CD4-positive, alpha-beta memory T cell (primary cell): ENCODE measurements around the gene CRYBA2. TPM values are rescaled to one million over a fixed set of nuclear protein-coding genes. Genes with fewer than 3 reads are reported as not detected.

Experiments used
- CTCF ChIA-PET: fragments of 350-600 bp; sonication (Branson Sonifier 250); formaldehyde crosslinking; loops from one replicate; lab custom pipeline; 2021; ENCODE audit warnings: inconsistent platforms; ENCODE audit not compliant: partially characterized antibody; lab: Charles Lee
- POLR2A ChIA-PET: fragments of 350-600 bp; sonication (Branson Sonifier 250); formaldehyde crosslinking; loops from one replicate; lab custom pipeline; 2021; ENCODE audit not compliant: partially characterized antibody; lab: Charles Lee
- DNase-seq, 5 donors: peaks; one replicate each; pipeline versions ENCODE4 v3.0.0 to v3.0.0-alpha.2; 2020 to 2022; ENCODE audit warnings: mixed read lengths in 1 of 5
- H3K27ac ChIP-seq: one replicate; pipeline ENCODE4 v1.7.0; 2013; ENCODE audit warnings: low read depth, low read length
- H3K27me3 ChIP-seq: 2 replicates; pipeline ENCODE4 v1.7.0; 2013; ENCODE audit warnings: mild to moderate bottlenecking, low read length, moderate library complexity; ENCODE audit not compliant: insufficient read depth
- H3K36me3 ChIP-seq: 2 replicates; pipeline ENCODE4 v1.7.0; 2013; ENCODE audit warnings: mild to moderate bottlenecking, low read length, moderate library complexity; ENCODE audit not compliant: insufficient read depth
- H3K4me1 ChIP-seq: 2 replicates; pipeline ENCODE4 v1.7.0; 2013; ENCODE audit warnings: mild to moderate bottlenecking, low read length, moderate library complexity; ENCODE audit not compliant: insufficient read depth
- H3K4me3 ChIP-seq, 2 donors: one replicate each; pipeline ENCODE4 v1.7.0; 2013; ENCODE audit warnings: low read length in 2 of 2, mild to moderate bottlenecking in 1 of 2
- H3K9me3 ChIP-seq, 2 donors: one replicate each; pipeline ENCODE4 v1.7.0; 2013; ENCODE audit warnings: low read length in 2 of 2, control low read depth in 1 of 2; ENCODE audit not compliant: control insufficient read depth in 1 of 2
- H3K27ac Mint-ChIP-seq, 7 donors: one replicate each; pipeline ENCODE4 v1.8.0; 2020 to 2021; ENCODE audit warnings: mixed read lengths in 7 of 7, mild to moderate bottlenecking in 6 of 7, inconsistent platforms in 3 of 7, moderate library complexity in 3 of 7
- H3K27me3 Mint-ChIP-seq, 2 donors: one replicate each; pipeline ENCODE4 v1.8.0; 2020 to 2021; ENCODE audit warnings: mixed read lengths in 2 of 2
- H3K36me3 Mint-ChIP-seq, 2 donors: one replicate each; pipeline ENCODE4 v1.8.0; 2020 to 2021; ENCODE audit warnings: mixed read lengths in 2 of 2, inconsistent platforms in 1 of 2, mild to moderate bottlenecking in 1 of 2
- H3K4me1 Mint-ChIP-seq, 4 donors: one replicate each; pipeline ENCODE4 v1.8.0; 2020 to 2021; ENCODE audit warnings: mixed read lengths in 4 of 4, mild to moderate bottlenecking in 1 of 4
- H3K4me3 Mint-ChIP-seq, 8 donors: one replicate each; pipeline ENCODE4 v1.8.0; 2020 to 2021; ENCODE audit warnings: mixed read lengths in 8 of 8, mild to moderate bottlenecking in 7 of 8, moderate library complexity in 6 of 8, inconsistent platforms in 3 of 8
- H3K9me3 Mint-ChIP-seq, 8 donors: one replicate each; pipeline ENCODE4 v1.8.0; 2020 to 2021; ENCODE audit warnings: mixed read lengths in 8 of 8, mild to moderate bottlenecking in 5 of 8, inconsistent platforms in 3 of 8, moderate library complexity in 1 of 8
- intact Hi-C: fragments of 100-400 bp; cut with micrococcal nuclease; formaldehyde crosslinking; loops from one replicate; pipeline ENCODE4 v1.15.1; 2023
- polyA plus RNA-seq, 2 donors: library from polyadenylated mRNA; unstranded; fragments of 300-500 nt; fragmentation: Illumina TruSeq; gene quantifications; one replicate each; pipeline ENCODE4 v1.2.3, GENCODE V29; 2021
- total RNA-seq, 2 experiments: library from RNA; stranded (reverse); gene quantifications; one replicate each; pipeline ENCODE4 v1.2.3, GENCODE V29; 2021

CRYBA2 gene
- total and polyA plus RNA-seq, 4 experiments from 2014 or later: not detected

GRCh38 chr2:218992703-218993344 lies 398 bp downstream of the CRYBA2 start:
- peak overlapping the region in 5 of 8 donors; percentile 9 to 54 (median 25) for H3K4me3 Mint-ChIP-seq
- CTCF ChIA-PET: interaction anchor here (3.0 kb wide), 1 partner anchor 12 kb away, joined by 13 read pairs; no protein-coding TSS in a partner anchor
- POLR2A ChIA-PET: interaction anchor here (0.7 kb wide), 1 partner anchor 11 kb away, joined by 4 read pairs; no protein-coding TSS in a partner anchor

GRCh38 chr2:218992196-218992595 lies 1.0 kb downstream of the CRYBA2 start:
- intact Hi-C loops: no loop called here

More at GRCh38 chr2:218992703-218993344, 398 bp downstream of the CRYBA2 start:
- H3K27me3 Mint-ChIP-seq: peaks cover 59 to 74% of the 10 kb centered on the region in 2 donors
- Histone ChIP-seq H3K36me3 (no peaks in the 10 kb centered on the region), H3K27me3 (peaks cover 56% of the 10 kb centered on the region), H3K27ac (no peak overlapping the region), H3K4me1 (peaks cover 21% of the 10 kb centered on the region), H3K4me3 (no peak overlapping the region), H3K9me3 (no peaks in the 10 kb centered on the region)
- H3K9me3 Mint-ChIP-seq: peaks cover 0 to 3% (median 0%) of the 10 kb centered on the region in 8 donors
- peaks cover 0 to 21% (median 11%) of the 10 kb centered on the region in 4 donors for H3K4me1 Mint-ChIP-seq
- no peak overlapping the region for H3K27ac Mint-ChIP-seq
- no peak for DNase-seq
- H3K36me3 Mint-ChIP-seq: no peaks in the 10 kb centered on the region
- intact Hi-C loops: no loop called here

GRCh38 chr2:218991674-218992168 lies 1.5 kb downstream of the CRYBA2 start:
- intact Hi-C loops: no loop called here
- ChIA-PET POLR2A (interaction anchor here (0.7 kb wide), 1 partner anchor 10 kb away, joined by 4 read pairs; no protein-coding TSS in a partner anchor), CTCF (interaction anchor here (3.0 kb wide), 1 partner anchor 11 kb away, joined by 13 read pairs; no protein-coding TSS in a partner anchor)
- H3K4me1 Mint-ChIP-seq: peaks cover 0 to 21% (median 11%) of the 10 kb centered on the region in 4 donors
- H3K27ac ChIP-seq: no peak overlapping the region
- peak overlapping the region in 2 of 8 donors; percentile 20 to 31 for H3K4me3 Mint-ChIP-seq
- no peak overlapping the region for H3K27ac Mint-ChIP-seq
- peaks cover 63 to 77% of the 10 kb centered on the region in 2 donors for H3K27me3 Mint-ChIP-seq
- DNase-seq: no peak
- H3K36me3 Mint-ChIP-seq: no peaks in the 10 kb centered on the region
- no peaks in the 10 kb centered on the region for H3K9me3 ChIP-seq
- peaks cover 21% of the 10 kb centered on the region for H3K4me1 ChIP-seq
- H3K27me3 ChIP-seq: peaks cover 56% of the 10 kb centered on the region
- peaks cover 0 to 3% (median 0%) of the 10 kb centered on the region in 8 donors for H3K9me3 Mint-ChIP-seq
- no peak overlapping the region for H3K4me3 ChIP-seq
- no peaks in the 10 kb centered on the region for H3K36me3 ChIP-seq

More at GRCh38 chr2:218992196-218992595, 1.0 kb downstream of the CRYBA2 start:
- Histone ChIP-seq H3K9me3 (no peaks in the 10 kb centered on the region), H3K27me3 (peaks cover 56% of the 10 kb centered on the region), H3K4me1 (peaks cover 21% of the 10 kb centered on the region), H3K36me3 (no peaks in the 10 kb centered on the region), H3K27ac (no peak overlapping the region), H3K4me3 (no peak overlapping the region)
- H3K4me1 Mint-ChIP-seq: peaks cover 0 to 21% (median 11%) of the 10 kb centered on the region in 4 donors
- peaks cover 0 to 3% (median 0%) of the 10 kb centered on the region in 8 donors for H3K9me3 Mint-ChIP-seq
- ChIA-PET POLR2A (interaction anchor here (0.7 kb wide), 1 partner anchor 11 kb away, joined by 4 read pairs; no protein-coding TSS in a partner anchor), CTCF (interaction anchor here (3.0 kb wide), 1 partner anchor 11 kb away, joined by 13 read pairs; no protein-coding TSS in a partner anchor)
- DNase-seq: no peak
- no peak overlapping the region for H3K27ac Mint-ChIP-seq
- H3K27me3 Mint-ChIP-seq: peaks cover 61 to 75% of the 10 kb centered on the region in 2 donors
- H3K36me3 Mint-ChIP-seq: no peaks in the 10 kb centered on the region
- peak overlapping the region in 2 of 8 donors; percentile 20 to 31 for H3K4me3 Mint-ChIP-seq

GRCh38 chr2:218990612-218991011 lies 2.6 kb downstream of the CRYBA2 start:
- Histone ChIP-seq H3K4me1 (peaks cover 13% of the 10 kb centered on the region), H3K36me3 (no peaks in the 10 kb centered on the region), H3K27me3 (peaks cover 55% of the 10 kb centered on the region), H3K4me3 (no peak overlapping the region), H3K27ac (no peak overlapping the region), H3K9me3 (no peaks in the 10 kb centered on the region)
- H3K4me1 Mint-ChIP-seq: peaks cover 0 to 18% (median 11%) of the 10 kb centered on the region in 4 donors
- intact Hi-C loops: no loop called here
- H3K36me3 Mint-ChIP-seq: no peaks in the 10 kb centered on the region
- H3K4me3 Mint-ChIP-seq: no peak overlapping the region
- DNase-seq: no peak
- POLR2A ChIA-PET: no interaction called here
- H3K27ac Mint-ChIP-seq: no peak overlapping the region
- CTCF ChIA-PET: interaction anchor here (0.6 to 3.0 kb wide), 2 partner anchors 10 to 282 kb away, joined by 3 to 13 read pairs; no protein-coding TSS in a partner anchor
- peaks cover 0 to 3% (median 0%) of the 10 kb centered on the region in 8 donors for H3K9me3 Mint-ChIP-seq
- H3K27me3 Mint-ChIP-seq: peaks cover 69 to 80% of the 10 kb centered on the region in 2 donors

- H3K27me3 ChIP-seq: peaks cover 50% of the 10 kb centered on the region
- CTCF ChIA-PET: interaction anchor here (1.2 kb wide), 1 partner anchor 10 kb away, joined by 9 read pairs; no protein-coding TSS in a partner anchor
- H3K27ac Mint-ChIP-seq: no peak overlapping the region
Observed at GRCh38 chr2:218990052-218990451, 3.2 kb downstream of the CRYBA2 start.

GRCh38 chr2:218988650-218989049 lies 4.6 kb downstream of the CRYBA2 start:
- intact Hi-C loops: no loop called here
- Histone ChIP-seq H3K4me3 (no peak overlapping the region), H3K4me1 (peaks cover 20% of the 10 kb centered on the region), H3K36me3 (no peaks in the 10 kb centered on the region), H3K9me3 (no peaks in the 10 kb centered on the region), H3K27ac (no peak overlapping the region), H3K27me3 (peaks cover 63% of the 10 kb centered on the region)
- Mint-ChIP-seq H3K4me3 (no peak overlapping the region), H3K4me1 (peaks cover 3 to 18% (median 10%) of the 10 kb centered on the region in 4 donors), H3K27ac (no peak overlapping the region), H3K36me3 (no peaks in the 10 kb centered on the region), H3K27me3 (peaks cover 67 to 71% of the 10 kb centered on the region in 2 donors), H3K9me3 (peaks cover 0 to 3% (median 0%) of the 10 kb centered on the region in 8 donors)
- DNase-seq: no peak
- CTCF ChIA-PET: interaction anchor here (1.1 to 1.4 kb wide), 2 partner anchors 9 to 112 kb away, joined by 3 to 7 read pairs; no protein-coding TSS in a partner anchor
- POLR2A ChIA-PET: no interaction called here

More at GRCh38 chr2:218990052-218990451, 3.2 kb downstream of the CRYBA2 start:
- POLR2A ChIA-PET: no interaction called here
- Histone ChIP-seq H3K36me3 (no peaks in the 10 kb centered on the region), H3K4me3 (no peak overlapping the region), H3K9me3 (no peaks in the 10 kb centered on the region), H3K4me1 (peaks cover 13% of the 10 kb centered on the region), H3K27ac (no peak overlapping the region)
- no peak overlapping the region for H3K4me3 Mint-ChIP-seq
- no peaks in the 10 kb centered on the region for H3K36me3 Mint-ChIP-seq
- peaks cover 0 to 14% (median 8%) of the 10 kb centered on the region in 4 donors for H3K4me1 Mint-ChIP-seq
- intact Hi-C loops: no loop called here
- no peak for DNase-seq
- H3K27me3 Mint-ChIP-seq: peaks cover 65 to 77% of the 10 kb centered on the region in 2 donors
- H3K9me3 Mint-ChIP-seq: peaks cover 0 to 3% (median 0%) of the 10 kb centered on the region in 8 donors

- no peak for DNase-seq
- Mint-ChIP-seq H3K27me3 (peaks cover 72 to 76% of the 10 kb centered on the region in 2 donors), H3K36me3 (no peaks in the 10 kb centered on the region), H3K4me1 (peaks cover 4 to 23% (median 11%) of the 10 kb centered on the region in 4 donors), H3K27ac (no peak overlapping the region), H3K4me3 (no peak overlapping the region), H3K9me3 (peaks cover 0 to 3% (median 0%) of the 10 kb centered on the region in 8 donors)
- no peaks in the 10 kb centered on the region for H3K9me3 ChIP-seq
- intact Hi-C loops: no loop called here
- peaks cover 17% of the 10 kb centered on the region for H3K4me1 ChIP-seq
- ChIA-PET POLR2A (no interaction called here), CTCF (interaction anchor here (1.1 to 1.4 kb wide), 2 partner anchors 8 to 112 kb away, joined by 3 to 7 read pairs; no protein-coding TSS in a partner anchor)
- peaks cover 68% of the 10 kb centered on the region for H3K27me3 ChIP-seq
- no peaks in the 10 kb centered on the region for H3K36me3 ChIP-seq
- H3K27ac ChIP-seq: no peak overlapping the region
- H3K4me3 ChIP-seq: no peak overlapping the region
Observed at GRCh38 chr2:218988164-218988563, 5.1 kb downstream of the CRYBA2 start.
